HL-60 (cell line): ENCODE data around the gene BLVRA.

Experiments
- DNase-seq, 2 experiments: peaks; one replicate each; pipeline ENCODE4 v3.0.0-alpha.2; 2010 to 2020; ENCODE audit warnings: low read depth in 1 of 2, low spot score in 1 of 2
- H3K27ac ChIP-seq: fragments of 250-450 bp; sonication (Bioruptor Pico); replicated peaks from 2 replicates; pipeline ENCODE4 v1.5.1; 2020; ENCODE audit warnings: mild to moderate bottlenecking, moderate library complexity
- H3K27me3 ChIP-seq: fragments of 250-450 bp; sonication (Bioruptor Pico); 2 replicates; pipeline ENCODE4 v1.5.1; 2021; ENCODE audit warnings: mild to moderate bottlenecking, moderate library complexity; ENCODE audit not compliant: insufficient read depth, poor library complexity, severe bottlenecking
- H3K4me3 ChIP-seq: replicated peaks from 2 replicates; pipeline ENCODE4 v1.5.1; 2011; ENCODE audit warnings: mild to moderate bottlenecking, control low read depth, low read length; ENCODE audit not compliant: insufficient read depth
- GABPA ChIP-seq: IDR thresholded peaks from 2 replicates; pipeline ENCODE4 v1.6.1; 2012; ENCODE audit warnings: low read depth
- POLR2AphosphoS5 ChIP-seq: IDR thresholded peaks from 2 replicates; pipeline ENCODE4 v1.6.1; 2012; ENCODE audit warnings: low read depth
- SPI1 ChIP-seq: IDR thresholded peaks from 2 replicates; pipeline ENCODE4 v1.6.1; 2012; ENCODE audit warnings: low read depth, mild to moderate bottlenecking, borderline replicate concordance
- TF ChIP-seq, protein P1 (sequence below): IDR thresholded peaks from one replicate; pipeline ENCODE4 v1.5.1; 2011; ENCODE audit warnings: low read length, control low read depth, inconsistent platforms; ENCODE audit not compliant: insufficient read depth
- TF ChIP-seq, protein P2 (sequence below): IDR thresholded peaks from 2 replicates; pipeline ENCODE4 v1.6.1; 2012; ENCODE audit warnings: low read depth; ENCODE audit not compliant: insufficient replicate concordance

BLVRA gene

GRCh38 chr7:43768887-43769272 lies 10.4 kb downstream of the BLVRA start:
- H3K4me3 ChIP-seq, result no peak overlapping the region
- TF ChIP-seq SPI1, result no peak
- TF ChIP-seq, protein P1, sequence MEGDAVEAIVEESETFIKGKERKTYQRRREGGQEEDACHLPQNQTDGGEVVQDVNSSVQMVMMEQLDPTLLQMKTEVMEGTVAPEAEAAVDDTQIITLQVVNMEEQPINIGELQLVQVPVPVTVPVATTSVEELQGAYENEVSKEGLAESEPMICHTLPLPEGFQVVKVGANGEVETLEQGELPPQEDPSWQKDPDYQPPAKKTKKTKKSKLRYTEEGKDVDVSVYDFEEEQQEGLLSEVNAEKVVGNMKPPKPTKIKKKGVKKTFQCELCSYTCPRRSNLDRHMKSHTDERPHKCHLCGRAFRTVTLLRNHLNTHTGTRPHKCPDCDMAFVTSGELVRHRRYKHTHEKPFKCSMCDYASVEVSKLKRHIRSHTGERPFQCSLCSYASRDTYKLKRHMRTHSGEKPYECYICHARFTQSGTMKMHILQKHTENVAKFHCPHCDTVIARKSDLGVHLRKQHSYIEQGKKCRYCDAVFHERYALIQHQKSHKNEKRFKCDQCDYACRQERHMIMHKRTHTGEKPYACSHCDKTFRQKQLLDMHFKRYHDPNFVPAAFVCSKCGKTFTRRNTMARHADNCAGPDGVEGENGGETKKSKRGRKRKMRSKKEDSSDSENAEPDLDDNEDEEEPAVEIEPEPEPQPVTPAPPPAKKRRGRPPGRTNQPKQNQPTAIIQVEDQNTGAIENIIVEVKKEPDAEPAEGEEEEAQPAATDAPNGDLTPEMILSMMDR, result no peak
- TF ChIP-seq, protein P2, sequence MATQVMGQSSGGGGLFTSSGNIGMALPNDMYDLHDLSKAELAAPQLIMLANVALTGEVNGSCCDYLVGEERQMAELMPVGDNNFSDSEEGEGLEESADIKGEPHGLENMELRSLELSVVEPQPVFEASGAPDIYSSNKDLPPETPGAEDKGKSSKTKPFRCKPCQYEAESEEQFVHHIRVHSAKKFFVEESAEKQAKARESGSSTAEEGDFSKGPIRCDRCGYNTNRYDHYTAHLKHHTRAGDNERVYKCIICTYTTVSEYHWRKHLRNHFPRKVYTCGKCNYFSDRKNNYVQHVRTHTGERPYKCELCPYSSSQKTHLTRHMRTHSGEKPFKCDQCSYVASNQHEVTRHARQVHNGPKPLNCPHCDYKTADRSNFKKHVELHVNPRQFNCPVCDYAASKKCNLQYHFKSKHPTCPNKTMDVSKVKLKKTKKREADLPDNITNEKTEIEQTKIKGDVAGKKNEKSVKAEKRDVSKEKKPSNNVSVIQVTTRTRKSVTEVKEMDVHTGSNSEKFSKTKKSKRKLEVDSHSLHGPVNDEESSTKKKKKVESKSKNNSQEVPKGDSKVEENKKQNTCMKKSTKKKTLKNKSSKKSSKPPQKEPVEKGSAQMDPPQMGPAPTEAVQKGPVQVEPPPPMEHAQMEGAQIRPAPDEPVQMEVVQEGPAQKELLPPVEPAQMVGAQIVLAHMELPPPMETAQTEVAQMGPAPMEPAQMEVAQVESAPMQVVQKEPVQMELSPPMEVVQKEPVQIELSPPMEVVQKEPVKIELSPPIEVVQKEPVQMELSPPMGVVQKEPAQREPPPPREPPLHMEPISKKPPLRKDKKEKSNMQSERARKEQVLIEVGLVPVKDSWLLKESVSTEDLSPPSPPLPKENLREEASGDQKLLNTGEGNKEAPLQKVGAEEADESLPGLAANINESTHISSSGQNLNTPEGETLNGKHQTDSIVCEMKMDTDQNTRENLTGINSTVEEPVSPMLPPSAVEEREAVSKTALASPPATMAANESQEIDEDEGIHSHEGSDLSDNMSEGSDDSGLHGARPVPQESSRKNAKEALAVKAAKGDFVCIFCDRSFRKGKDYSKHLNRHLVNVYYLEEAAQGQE, result no peak
- TF ChIP-seq POLR2AphosphoS5, result no peak
- TF ChIP-seq GABPA, result no peak
- H3K27ac ChIP-seq, result no peak overlapping the region
- no peak for DNase-seq
- H3K27me3 ChIP-seq, result no peaks in the 10 kb centered on the region

DNA sequence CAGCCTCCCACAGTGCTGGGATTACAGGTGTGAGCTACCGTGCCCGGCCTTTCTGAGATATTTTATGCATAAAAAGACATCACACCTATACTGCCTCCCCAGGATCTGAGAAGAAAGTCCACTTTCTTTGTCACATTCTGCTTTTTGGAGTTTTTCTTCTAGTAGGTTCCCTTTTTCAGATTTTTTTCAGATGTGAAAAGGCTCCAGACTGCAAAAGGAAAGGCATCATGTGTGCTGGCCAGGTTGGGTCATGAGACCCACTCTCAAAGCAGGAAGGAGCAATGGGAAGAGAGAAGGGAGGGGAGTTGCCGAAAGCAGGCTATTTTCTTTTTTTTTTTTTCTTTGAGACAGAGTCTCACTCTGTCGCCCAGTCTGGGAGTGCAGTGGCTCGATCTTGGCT lies 10.8 kb downstream of the BLVRA start:
- Histone ChIP-seq H3K4me3 (no peak overlapping the region), H3K27me3 (no peaks in the 10 kb centered on the region), H3K27ac (no peak overlapping the region)
- TF ChIP-seq POLR2AphosphoS5, result no peak
- TF ChIP-seq, protein P1, result no peak
- TF ChIP-seq GABPA, result no peak
- TF ChIP-seq, protein P2, result no peak
- TF ChIP-seq SPI1, result no peak
- no peak for DNase-seq

DNA sequence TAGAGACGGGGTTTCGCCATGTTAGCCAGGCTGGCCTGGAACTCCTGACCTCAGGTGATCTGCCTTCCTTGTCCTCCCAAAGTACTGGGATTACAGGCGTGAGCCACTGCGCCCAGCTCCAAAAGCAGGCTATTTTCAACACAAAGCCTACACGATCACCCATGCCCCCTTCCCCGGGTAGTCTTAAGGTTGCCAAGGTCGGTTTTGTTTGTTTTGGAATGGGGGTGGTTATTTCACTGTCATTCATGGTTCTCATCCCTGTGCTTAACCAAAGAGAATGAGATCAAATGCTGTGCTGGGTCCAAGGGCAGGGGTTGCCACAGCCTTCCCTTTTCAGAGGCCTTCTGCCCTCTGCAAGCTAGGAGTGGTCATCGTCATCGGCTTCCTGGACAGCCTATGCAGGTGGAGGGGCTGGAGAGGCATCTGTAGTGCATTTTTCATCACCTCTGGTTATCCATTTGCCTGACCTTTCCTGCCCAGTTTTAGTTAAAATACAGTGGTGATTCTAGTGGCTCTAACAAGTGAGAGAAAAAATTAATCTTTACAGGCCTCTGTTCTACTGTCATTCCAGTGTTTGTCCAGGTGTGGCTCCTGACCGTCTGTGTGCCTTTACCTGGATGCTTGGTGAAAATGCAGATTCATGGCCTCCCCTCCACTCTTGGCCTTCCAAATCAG lies 11.4 kb downstream of the BLVRA start:
- TF ChIP-seq GABPA (no peak), SPI1 (no peak), POLR2AphosphoS5 (no peak)
- TF ChIP-seq, protein P1, result no peak
- TF ChIP-seq, protein P2, result no peak
- no peak for DNase-seq
- H3K27me3 ChIP-seq, result no peaks in the 10 kb centered on the region
- H3K4me3 ChIP-seq, result no peak overlapping the region
- no peak overlapping the region for H3K27ac ChIP-seq
